Left colon (tissue), 2 donors: ENCODE measurements around the gene BTG4. TPM values are rescaled to one million over a fixed set of nuclear protein-coding genes. Genes with fewer than 3 reads are reported as not detected.

ENCODE experiments used
- ATAC-seq: fragments of 200-7000 bp; cut with Tn5 transposase; one replicate; pipeline ENCODE4 v1.9.1; 2020; ENCODE audit warnings: mild to moderate bottlenecking, moderate library complexity
- DNase-seq, 2 donors: peaks; one replicate each; pipeline ENCODE4 v3.0.0-alpha.2; 2020
- intact Hi-C, 2 donors: fragments of 100-400 bp; cut with DNase I in 1 of 2; cut with micrococcal nuclease in 1 of 2; formaldehyde crosslinking; loops; one replicate each; pipeline versions ENCODE4 v1.11.2 to v1.14.0; 2022; cut with DNase I, micrococcal nuclease
- microRNA-seq, 2 donors: library from miRNA; unstranded; fragments of <30 nt; microRNA quantifications; one replicate each; pipeline versions ENCODE4 v1.1.0 to v1.2.0, GENCODE V29; 2020
- total RNA-seq, 2 donors: library from RNA; stranded (reverse); fragmentation: NEBNext Ultra II Directional; extraction: Animal tissue kit (Norgen Biotek cat#: 25700); gene quantifications; one replicate each; pipeline ENCODE4 v1.2.1, GENCODE V29; 2021
- donor health status: DM: no; HTN: no; CAD: no.
- donor health status: DM: yes; HTN: yes; CAD: no.

BTG4 gene
- total RNA-seq, 2 donors from 2014 or later: not detected

DNA sequence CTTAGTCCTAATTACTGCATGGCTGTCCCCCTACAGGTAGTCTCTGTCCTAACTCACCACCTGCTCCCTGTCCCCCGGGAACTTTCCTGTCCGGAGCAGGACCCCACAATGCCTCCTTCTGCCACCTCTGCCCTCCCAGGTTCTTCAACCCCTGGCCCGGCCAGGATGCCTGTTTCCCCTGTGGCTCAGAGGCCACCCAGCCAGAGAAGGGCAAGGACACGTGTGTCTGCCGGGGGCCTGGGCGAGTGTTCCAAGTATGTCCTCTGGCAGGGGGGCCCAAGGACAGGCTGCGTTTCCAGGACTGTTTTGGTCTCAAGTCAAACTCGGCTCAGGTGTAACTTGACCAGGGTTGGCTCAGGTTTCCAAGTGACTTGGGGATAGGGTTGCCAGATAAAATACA is 63.8 kb downstream of the BTG4 start:
- no peak for DNase-seq
- intact Hi-C loops: loop anchor here in 1 of 2 donors (5.0 kb wide), 1 partner anchor 166 kb away; no protein-coding TSS in a partner anchor
- ATAC-seq: no peak

DNA sequence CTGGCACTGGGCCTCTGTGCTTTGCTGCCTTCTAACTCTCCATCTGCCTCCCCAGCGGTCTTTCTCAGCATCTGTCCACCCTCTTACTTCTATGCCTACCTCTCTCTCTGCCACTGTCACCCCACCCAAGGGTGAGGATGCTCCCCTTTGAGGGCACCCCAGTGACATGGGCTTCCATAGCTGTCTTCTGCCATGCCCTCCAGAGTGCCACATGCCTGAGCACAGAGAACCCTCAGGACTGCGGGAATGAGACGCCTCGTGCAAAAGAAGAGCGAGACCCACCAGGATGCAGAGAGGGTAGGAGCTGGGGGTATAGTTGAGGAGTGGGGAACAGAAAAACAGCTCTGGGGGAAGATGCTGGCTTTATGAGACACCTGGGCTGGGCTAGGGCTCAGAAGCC is 64.3 kb downstream of the BTG4 start:
- no peak for ATAC-seq
- intact Hi-C loops: loop anchor here in 1 of 2 donors (5.0 kb wide), 1 partner anchor 166 kb away; no protein-coding TSS in a partner anchor
- no peak for DNase-seq

DNA sequence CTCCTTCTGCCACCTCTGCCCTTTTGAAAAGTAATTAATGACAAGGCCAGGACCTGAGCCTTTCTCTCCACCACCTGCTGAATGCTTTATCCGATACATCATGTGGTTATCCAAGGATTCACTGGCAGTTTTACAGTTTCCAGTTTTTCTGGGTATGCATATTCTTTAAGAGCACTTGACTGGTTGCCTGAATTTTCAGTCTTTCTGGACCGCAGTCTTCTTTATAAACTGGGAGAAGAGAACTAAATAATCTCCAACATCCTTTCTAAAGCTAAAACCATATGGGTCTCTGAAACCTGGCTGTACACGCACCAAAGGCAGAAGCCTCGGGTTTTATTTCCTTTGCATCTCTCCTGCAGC is 65.1 kb downstream of the BTG4 start:
- DNase-seq (no peak), ATAC-seq (no peak)
- intact Hi-C loops: loop anchor here in 1 of 2 donors (5.0 kb wide), 1 partner anchor 165 kb away; no protein-coding TSS in a partner anchor

DNA sequence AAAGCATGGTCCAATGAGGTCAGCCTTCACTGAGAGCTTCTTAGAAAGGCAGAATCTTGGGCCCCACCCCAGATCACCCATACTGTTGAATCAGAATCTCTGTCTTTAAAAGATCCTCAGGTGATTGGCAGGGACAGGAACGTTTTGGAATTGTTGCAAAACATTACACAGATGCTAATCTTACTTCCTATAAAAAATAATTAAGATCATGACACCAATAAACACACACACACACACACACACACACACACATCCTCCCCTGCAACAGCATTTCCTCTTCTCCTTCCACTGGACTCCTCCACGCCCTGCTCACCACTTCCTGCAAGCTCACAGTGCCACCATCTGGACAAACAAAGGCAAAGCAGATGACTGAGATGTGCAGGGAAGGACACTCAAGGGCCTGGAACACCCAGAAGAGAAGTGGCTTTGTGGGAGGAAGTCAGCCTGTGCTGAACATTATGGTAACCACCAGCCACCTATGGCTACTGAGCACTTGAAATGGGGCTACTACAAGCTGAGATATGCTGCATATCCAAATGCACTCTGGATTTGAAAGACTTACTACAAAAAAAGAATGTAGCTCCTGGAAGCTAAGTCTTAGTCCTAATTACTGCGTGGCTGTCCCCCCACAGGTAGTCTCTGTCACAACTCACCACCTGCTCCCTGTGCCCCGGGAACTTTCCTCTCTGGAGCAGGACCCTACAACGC is 65.6 kb downstream of the BTG4 start:
- DNase-seq (peak; percentile 83 to 88), ATAC-seq (peak; percentile 98)
- intact Hi-C loops: loop anchor here in 1 of 2 donors (5.0 kb wide), 1 partner anchor 164 kb away; no protein-coding TSS in a partner anchor

DNA sequence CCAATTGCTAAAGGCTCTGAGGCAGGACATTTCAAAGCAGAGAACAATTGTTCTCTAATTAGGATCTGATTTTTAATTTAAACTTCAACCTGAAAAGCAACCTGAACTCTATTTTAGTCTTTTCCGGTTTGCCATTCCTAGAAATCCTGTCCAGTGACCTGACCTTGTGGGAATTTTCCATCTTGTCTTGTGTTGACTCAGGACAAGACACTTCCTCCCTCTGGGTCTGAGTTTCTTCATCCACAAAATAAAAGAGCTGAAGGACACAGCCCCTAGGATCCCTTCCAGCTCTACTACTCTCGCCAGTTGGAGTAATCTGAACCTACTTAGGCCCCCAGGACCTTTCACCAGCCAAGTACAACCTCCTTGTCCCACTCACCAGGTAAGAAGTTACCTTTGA is 66.6 kb downstream of the BTG4 start:
- no peak for ATAC-seq
- intact Hi-C loops: loop anchor here in 1 of 2 donors (5.0 kb wide), 1 partner anchor 163 kb away; no protein-coding TSS in a partner anchor
- no peak for DNase-seq

Small RNA genes lying within 50 kb of the gene (microRNA-seq; reads per million reads assigned to microRNA genes)
- 0 to 9.5 reads per million in 2 donors for gene MIR34B
- 49.0 to 52.3 reads per million in 2 donors for gene MIR34C

Other genes with a start within 250 kb of the BTG4 start
- gene POU2AF3, start 213.8 kb downstream of the BTG4 start, total RNA-seq: 1 to 10 TPM; 6.0 to 6.6 TPM
- gene POU2AF1, start 133.1 kb downstream of the BTG4 start, total RNA-seq: 10 to 100 TPM in 1 of 2 donors, 1 to 10 TPM in 1; 3.8 to 10.2 TPM
- not detected for gene HOATZ, start 2.4 kb upstream of the BTG4 start, total RNA-seq
- gene LAYN, start 28.3 kb upstream of the BTG4 start, total RNA-seq: 1 to 10 TPM; 1.9 to 4.6 TPM
- gene SIK2, start 90.1 kb upstream of the BTG4 start, total RNA-seq: 10 to 100 TPM; 22.9 to 23.8 TPM